GM12864 (cell line): ENCODE results near the gene GPNMB.
A peak's percentile ranks its signal among the peaks of the same experiment; 100 is the strongest.

Experiments used
- DNase-seq: peaks from one replicate; pipeline ENCODE4 v3.0.0-alpha.2; 2011; ENCODE audit warnings: low read depth
- H3K4me3 ChIP-seq: 2 replicates; pipeline ENCODE4 v1.5.1; 2011; ENCODE audit warnings: mild to moderate bottlenecking, low read depth, low read length, control low read depth
- CTCF ChIP-seq: IDR thresholded peaks from 2 replicates; pipeline ENCODE4 v1.5.1; 2011; ENCODE audit warnings: low read depth, mild to moderate bottlenecking, moderate library complexity, low read length, control low read depth, inconsistent platforms; ENCODE audit errors: missing control alignments

Gene GPNMB

GRCh38 chr7:23247603-23248335, 1.2 kb downstream of the GPNMB start:
- DNase-seq, result no peak
- no peak for TF ChIP-seq CTCF
- H3K4me3 ChIP-seq, result peak overlapping the region; percentile 30

GRCh38 chr7:23249486-23249885, 2.9 kb downstream of the GPNMB start:
- H3K4me3 ChIP-seq, result no peak overlapping the region
- no peak for TF ChIP-seq CTCF
- no peak for DNase-seq

GRCh38 chr7:23254051-23254681, 7.6 kb downstream of the GPNMB start:
- no peak for DNase-seq
- no peak overlapping the region for H3K4me3 ChIP-seq
- TF ChIP-seq CTCF, result no peak

GRCh38 chr7:23256731-23257130, 10.2 kb downstream of the GPNMB start:
- TF ChIP-seq CTCF, result no peak
- no peak overlapping the region for H3K4me3 ChIP-seq
- DNase-seq, result no peak

GRCh38 chr7:23260371-23260770, 13.8 kb downstream of the GPNMB start:
- no peak for DNase-seq
- TF ChIP-seq CTCF, result no peak
- H3K4me3 ChIP-seq, result no peak overlapping the region

- peak; percentile 24 for DNase-seq
- peak; percentile 82 for TF ChIP-seq CTCF
- no peak overlapping the region for H3K4me3 ChIP-seq
Measured at GRCh38 chr7:23261843-23262452, 15.4 kb downstream of the GPNMB start.
